Pancreas (tissue), 10 donors: ENCODE data around the gene KRT40. TPM values are rescaled to one million over a fixed set of nuclear protein-coding genes. Genes with fewer than 3 reads are reported as not detected.

Experiments used
- ATAC-seq, 4 donors: fragments of 200-7000 bp; cut with Tn5 transposase; one replicate each; pipeline versions ENCODE4 v1.8.0 to v1.9.1; 2020; ENCODE audit warnings: mild to moderate bottlenecking in 4 of 4, moderate library complexity in 4 of 4
- DNase-seq, 6 donors: peaks; one replicate each; pipeline ENCODE4 v3.0.0-alpha.2; 2020
- FAIRE-seq: peaks from 2 replicates; lab custom pipeline; 2012; peaks lifted over from hg19 to GRCh38; lab: Jason Lieb, UNC
- H3K27ac ChIP-seq, 4 donors: fragments of 200-600 bp; sonication (generic); 1 replicate in 3 of 4; 2 replicates in 1 of 4; pipeline versions ENCODE4 v1.5.0 to v1.8.0; 2020
- H3K27me3 ChIP-seq, 4 donors: fragments of 200-600 bp; one replicate each; pipeline ENCODE4 v1.8.0; 2021
- H3K36me3 ChIP-seq, 3 donors: fragments of 200-600 bp; sonication (generic) in 1 of 3; one replicate each; pipeline versions ENCODE4 v1.5.0 to v1.8.0; 2020 to 2021
- H3K4me1 ChIP-seq, 3 donors: fragments of 200-600 bp; one replicate each; pipeline ENCODE4 v1.8.0; 2021
- H3K4me3 ChIP-seq, 4 donors: fragments of 200-600 bp; sonication (generic) in 2 of 4; one replicate each; pipeline versions ENCODE4 v1.5.0 to v1.8.0; 2020 to 2021
- H3K9me3 ChIP-seq, 4 donors: fragments of 200-600 bp; one replicate each; pipeline ENCODE4 v1.8.0; 2021
- WGBS, 2 donors: extraction: QIAGEN DNeasy Blood & Tissue Kit; methylation state at CpG; one replicate each; pipeline ENCODE4 v1.1.7; 2013; 5-methylcytosine and 5-hydroxymethylcytosine counted together
- intact Hi-C, 3 donors: fragments of 100-400 bp; cut with DNase I; formaldehyde crosslinking; loops; one replicate each; pipeline versions ENCODE4 v1.11.1 to v1.14.2; 2022
- polyA plus RNA-seq, 2 donors: library from polyadenylated mRNA; stranded (reverse); fragments of 200-250 nt; gene quantifications; one replicate each; pipeline ENCODE4 v1.2.3, GENCODE V29; 2013
- total RNA-seq, 6 donors: library from RNA; stranded (reverse); fragmentation: NEBNext Ultra II Directional in 4 of 6; extraction: Animal tissue kit (Norgen Biotek cat#: 25700) in 4 of 6; gene quantifications; one replicate each; pipeline versions ENCODE4 v1.2.1 to v1.2.4, GENCODE V29; 2021 to 2023
- TF ChIP-seq, protein P1 (sequence below), 4 donors: fragments of 200-600 bp; sonication (generic) in 3 of 4; IDR thresholded peaks; one replicate each; pipeline versions ENCODE4 v1.5.0 to v1.8.0; 2021; ENCODE audit warnings: antibody characterized with exemption in 4 of 4
- donor health status: healthy with polysubstance abuse.
- donor health status: DM: no; HTN: no; CAD: no; lungs with moderate emphysema.
- donor health status: DM: no; HTN: no; CAD: no.
- donor health status: control.
- donor health status: control.
- donor health status: Bipolar disorder and iron deficiency.
- donor health status: DM: yes; HTN: yes; CAD: no.
- donor health status: DM: no; HTN: no; CAD: no.
- donor health status: DM: no; HTN: no; CAD: no.
- donor health status: DM: yes; HTN: yes; CAD: no.

The KRT40 gene
- total and polyA plus RNA-seq, 8 donors, result 0.09 to 1.0 (median 0.24) TPM; not detected in 3

DNA sequence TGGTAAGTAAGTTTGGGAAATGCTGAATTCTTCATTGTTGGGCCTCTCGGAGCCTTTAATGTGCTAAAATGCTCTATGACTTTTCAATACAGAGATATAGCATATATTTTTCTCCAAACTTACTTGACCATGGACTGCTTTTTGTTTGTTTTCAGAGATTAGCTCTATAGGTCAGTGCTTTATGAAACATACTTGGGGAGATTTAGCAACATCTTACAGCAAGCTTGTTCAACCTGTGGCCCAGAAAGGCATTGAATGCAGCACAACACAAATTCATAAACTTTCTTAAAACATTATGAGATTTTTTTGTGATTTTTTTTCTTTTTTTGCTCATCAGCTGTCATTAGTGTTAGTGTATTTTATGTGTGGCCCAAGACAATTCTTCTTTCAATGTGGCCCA, 25.8 kb upstream of the KRT40 start:
- Histone ChIP-seq H3K36me3 (no peaks in the 10 kb centered on the region), H3K27me3 (no peaks in the 10 kb centered on the region), H3K4me3 (no peak overlapping the region), H3K4me1 (no peaks in the 10 kb centered on the region), H3K27ac (no peak overlapping the region), H3K9me3 (no peaks in the 10 kb centered on the region)
- intact Hi-C loops, result no loop called here
- no peak for ATAC-seq
- DNase-seq, result no peak
- TF ChIP-seq, protein P1, sequence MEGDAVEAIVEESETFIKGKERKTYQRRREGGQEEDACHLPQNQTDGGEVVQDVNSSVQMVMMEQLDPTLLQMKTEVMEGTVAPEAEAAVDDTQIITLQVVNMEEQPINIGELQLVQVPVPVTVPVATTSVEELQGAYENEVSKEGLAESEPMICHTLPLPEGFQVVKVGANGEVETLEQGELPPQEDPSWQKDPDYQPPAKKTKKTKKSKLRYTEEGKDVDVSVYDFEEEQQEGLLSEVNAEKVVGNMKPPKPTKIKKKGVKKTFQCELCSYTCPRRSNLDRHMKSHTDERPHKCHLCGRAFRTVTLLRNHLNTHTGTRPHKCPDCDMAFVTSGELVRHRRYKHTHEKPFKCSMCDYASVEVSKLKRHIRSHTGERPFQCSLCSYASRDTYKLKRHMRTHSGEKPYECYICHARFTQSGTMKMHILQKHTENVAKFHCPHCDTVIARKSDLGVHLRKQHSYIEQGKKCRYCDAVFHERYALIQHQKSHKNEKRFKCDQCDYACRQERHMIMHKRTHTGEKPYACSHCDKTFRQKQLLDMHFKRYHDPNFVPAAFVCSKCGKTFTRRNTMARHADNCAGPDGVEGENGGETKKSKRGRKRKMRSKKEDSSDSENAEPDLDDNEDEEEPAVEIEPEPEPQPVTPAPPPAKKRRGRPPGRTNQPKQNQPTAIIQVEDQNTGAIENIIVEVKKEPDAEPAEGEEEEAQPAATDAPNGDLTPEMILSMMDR (IDR thresholded peaks at IDR 0.05), result no peak
- no peak for FAIRE-seq
- 86 to 89% methylated on average over 1 of the region's 1 CpG for WGBS, 2 donors

DNA sequence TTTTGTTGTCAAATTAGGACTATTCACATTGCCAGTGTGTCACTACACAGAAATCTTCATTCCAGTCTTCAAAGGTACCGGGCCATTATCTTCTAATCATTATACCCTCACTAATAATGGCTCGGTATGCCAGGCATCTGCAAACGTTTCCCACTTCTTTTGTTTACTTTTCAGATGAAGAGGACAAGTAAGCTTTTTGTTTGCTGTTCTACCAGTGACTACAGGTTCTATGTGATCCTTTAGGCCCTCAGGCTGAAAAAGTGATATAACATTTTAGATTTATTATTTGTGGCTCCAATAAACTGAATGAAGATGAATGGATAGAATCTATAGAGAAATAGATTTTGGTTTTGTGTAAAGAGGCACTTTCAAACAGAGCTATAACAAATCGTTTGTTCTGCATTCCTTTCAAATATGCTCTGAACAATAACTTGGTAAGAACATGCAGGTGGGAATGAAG, 25.2 kb upstream of the KRT40 start:
- H3K27me3 ChIP-seq, result no peaks in the 10 kb centered on the region
- no peak overlapping the region for H3K27ac ChIP-seq
- intact Hi-C loops, result no loop called here
- FAIRE-seq, result no peak
- ATAC-seq, result peak in 1 of 4 donors; percentile 46
- H3K4me1 ChIP-seq, result no peaks in the 10 kb centered on the region
- no peaks in the 10 kb centered on the region for H3K36me3 ChIP-seq
- no peak overlapping the region for H3K4me3 ChIP-seq
- TF ChIP-seq, protein P1 (IDR thresholded peaks at IDR 0.05), result no peak
- no peaks in the 10 kb centered on the region for H3K9me3 ChIP-seq
- no peak for DNase-seq
- 14 to 18% methylated on average over 4 of the region's 4 CpGs for WGBS, 2 donors

DNA sequence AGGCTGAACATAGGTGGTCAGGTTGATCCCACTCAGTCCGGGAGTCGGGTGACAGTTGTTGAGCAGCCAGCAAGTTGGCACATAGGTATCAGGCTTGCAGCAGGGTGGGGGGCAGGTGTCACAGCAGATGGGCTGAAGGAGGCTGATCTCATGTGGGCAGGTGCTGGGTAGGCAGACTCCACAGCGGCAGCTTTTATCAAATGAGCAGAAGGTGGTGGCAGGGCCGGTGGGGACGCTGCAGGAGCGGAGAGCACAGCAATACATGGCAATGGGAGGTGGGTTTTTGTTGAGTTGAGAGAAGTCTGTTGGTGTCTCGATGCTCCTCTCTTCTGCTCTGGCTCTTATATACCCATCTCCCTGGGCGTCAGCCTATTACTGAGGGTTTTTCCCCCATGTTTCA, 24.7 kb upstream of the KRT40 start, which contains the start of gene KRTAP3-1:
KRTAP3-1 (minus strand) TSS at position 318 of the 400 bp plus-strand sequence; CDS start at position 264, 54 bp downstream.
- ATAC-seq (no peak), DNase-seq (peak in 1 of 6 donors; percentile 27), FAIRE-seq (no peak)
- TF ChIP-seq, protein P1 (IDR thresholded peaks at IDR 0.05), result no peak
- no peaks in the 10 kb centered on the region for H3K4me1 ChIP-seq
- intact Hi-C loops, result no loop called here
- WGBS, 2 donors, result 66 to 67% methylated on average over 8 of the region's 8 CpGs
- no peaks in the 10 kb centered on the region for H3K27me3 ChIP-seq
- H3K27ac ChIP-seq, result no peak within 1 kb of the TSS
- no peaks in the 10 kb centered on the region for H3K9me3 ChIP-seq
- H3K36me3 ChIP-seq, result no peaks in the 10 kb centered on the region
- no peak within 1 kb of the TSS for H3K4me3 ChIP-seq

DNA sequence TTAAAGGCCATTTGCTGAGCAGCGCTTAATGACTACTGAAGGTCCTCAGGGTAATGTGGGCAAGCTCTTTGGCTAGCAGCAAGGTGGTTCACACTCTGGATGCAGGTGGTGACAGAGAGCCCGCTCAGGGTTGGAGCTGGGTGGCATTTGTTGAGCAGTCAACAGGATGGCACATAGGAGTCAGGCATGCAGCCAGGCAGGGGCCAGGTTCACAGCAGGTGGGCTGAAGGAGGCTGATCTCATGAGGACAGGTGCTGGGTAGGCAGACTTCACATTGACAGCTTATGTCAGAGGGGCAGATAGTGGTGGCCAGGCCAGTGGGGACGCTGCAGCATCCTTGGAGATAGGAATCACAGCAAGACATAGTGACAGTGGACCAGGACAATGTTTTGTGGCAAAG, 20.3 kb upstream of the KRT40 start:
- DNase-seq (no peak), FAIRE-seq (no peak), ATAC-seq (no peak)
- no peak overlapping the region for H3K27ac ChIP-seq
- H3K36me3 ChIP-seq, result no peaks in the 10 kb centered on the region
- WGBS, 2 donors, result 81 to 88% methylated on average over 3 of the region's 3 CpGs
- TF ChIP-seq, protein P1 (IDR thresholded peaks at IDR 0.05), result no peak
- intact Hi-C loops, result no loop called here
- H3K9me3 ChIP-seq, result no peaks in the 10 kb centered on the region
- H3K4me1 ChIP-seq, result no peaks in the 10 kb centered on the region
- no peaks in the 10 kb centered on the region for H3K27me3 ChIP-seq
- H3K4me3 ChIP-seq, result no peak overlapping the region

DNA sequence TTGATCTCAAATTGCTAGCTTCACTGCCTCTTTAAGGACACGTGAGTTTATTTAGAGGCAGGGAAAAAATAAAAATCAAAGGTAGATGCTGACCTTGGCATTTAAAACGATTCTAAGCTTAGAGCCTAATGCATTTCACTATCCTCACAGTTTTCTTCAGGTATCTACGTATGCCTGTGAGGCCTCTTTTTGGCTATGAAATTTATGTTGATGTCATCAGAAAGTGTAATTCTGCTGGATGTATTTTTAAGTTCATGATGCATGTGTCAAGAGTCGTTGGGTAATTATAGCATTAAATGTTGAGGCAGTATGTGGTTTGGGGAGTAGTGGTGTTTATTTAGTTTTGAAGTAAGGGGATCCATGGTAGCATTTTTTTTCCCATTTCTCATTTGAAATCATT, 19.8 kb upstream of the KRT40 start:
- intact Hi-C loops, result no loop called here
- Histone ChIP-seq H3K27me3 (no peaks in the 10 kb centered on the region), H3K27ac (no peak overlapping the region), H3K4me1 (no peaks in the 10 kb centered on the region), H3K36me3 (no peaks in the 10 kb centered on the region), H3K4me3 (no peak overlapping the region), H3K9me3 (no peaks in the 10 kb centered on the region)
- TF ChIP-seq, protein P1 (IDR thresholded peaks at IDR 0.05), result no peak
- 43 to 48% methylated on average over 4 of the region's 4 CpGs for WGBS, 2 donors
- ATAC-seq (no peak), FAIRE-seq (no peak), DNase-seq (no peak)
